Stimulated activated CD8-positive, alpha-beta memory T cell treated with anti-CD3 and anti-CD28 coated beads, Interleukin-15, amount 100 ng/mL, for 24 hours (primary cell): ENCODE results near the gene TBCB.
A peak's percentile ranks its signal among the peaks of the same experiment; 100 is the strongest.
"Not testable (repeated sequence)": the region's sequence is repeated elsewhere in the genome, so short reads cannot be mapped to it uniquely, and the experiment has no call there.

Source experiments
- DNase-seq: peaks from one replicate; pipeline ENCODE4 v3.0.0-alpha.2; 2020; ENCODE audit warnings: low read depth

Gene TBCB

GRCh38 chr19:36115453-36116343, at the start of gene TBCB:
TSS of gene TBCB (plus strand) at chr19:36115468. CDS start at chr19:36115561, 93 bp downstream.
- DNase-seq = peak; percentile 84

- no peak for DNase-seq
Observed at GRCh38 chr19:36067681-36068080, 47.6 kb upstream of the TBCB start.

- DNase-seq = not testable (repeated sequence)
Observed at GRCh38 chr19:36068810-36069499, 46.3 kb upstream of the TBCB start.

GRCh38 chr19:36072081-36072480, 43.2 kb upstream of the TBCB start:
- DNase-seq = no peak

- DNase-seq = no peak
Observed at GRCh38 chr19:36073121-36073876, 42.0 kb upstream of the TBCB start.

- no peak for DNase-seq
Observed at GRCh38 chr19:36079389-36079945, 35.8 kb upstream of the TBCB start.

GRCh38 chr19:36081385-36081784, 33.9 kb upstream of the TBCB start:
- no peak for DNase-seq

- DNase-seq = no peak
Observed at GRCh38 chr19:36081894-36082293, 33.4 kb upstream of the TBCB start.

GRCh38 chr19:36082916-36083315, 32.4 kb upstream of the TBCB start:
- no peak for DNase-seq

GRCh38 chr19:36084231-36085009, 30.8 kb upstream of the TBCB start:
- DNase-seq = no peak

GRCh38 chr19:36086326-36086725, 28.9 kb upstream of the TBCB start:
- DNase-seq = no peak

GRCh38 chr19:36089847-36090246, 25.4 kb upstream of the TBCB start:
- no peak for DNase-seq

GRCh38 chr19:36090910-36091695, 24.2 kb upstream of the TBCB start:
- no peak for DNase-seq

- no peak for DNase-seq
Observed at GRCh38 chr19:36092566-36092965, 22.7 kb upstream of the TBCB start.

- DNase-seq = no peak
Observed at GRCh38 chr19:36093146-36093662, 22.1 kb upstream of the TBCB start.

GRCh38 chr19:36093687-36094086, 21.6 kb upstream of the TBCB start:
- no peak for DNase-seq

- no peak for DNase-seq
Observed at GRCh38 chr19:36097036-36097435, 18.2 kb upstream of the TBCB start.

- no peak for DNase-seq
Observed at GRCh38 chr19:36099166-36099785, 16.0 kb upstream of the TBCB start.

GRCh38 chr19:36100476-36100875, 14.8 kb upstream of the TBCB start:
- no peak for DNase-seq
